ENCODE data around the gene PARPBP.

GRCh38 chr12:102169922-102170621 lies 50.1 kb downstream of the PARPBP start:
- TF ChIP-seq REST (IDR thresholded peaks at IDR 0.05; ENCODE audit: insufficient read depth in 1 of 2, low read depth in 2 of 2, low read length in 2 of 2) (no peak), POLR2AphosphoS5 (IDR thresholded peaks at IDR 0.05; ENCODE audit: low read depth, low read length) (no peak), FOXP2 (optimal IDR thresholded peaks at IDR 0.05; ENCODE audit: borderline replicate concordance, extremely low read depth, extremely low read length, insufficient read depth) (no peak), SIN3A (IDR thresholded peaks at IDR 0.05; ENCODE audit: borderline replicate concordance, insufficient read depth, low read length) (no peak), TAF1 (IDR thresholded peaks at IDR 0.05; ENCODE audit: borderline replicate concordance, insufficient read depth, low read length) (no peak)

All from PFSK-1 (cell line).